K562 (cell line): ENCODE results near the gene HEPACAM2. TPM values are rescaled to one million over a fixed set of nuclear protein-coding genes. Genes with fewer than 3 reads are reported as not detected.

Experiments
- AFF1 ChIP-seq, 2 experiments: fragments of 450-650 bp; IDR thresholded peaks; 2 replicates each; pipeline ENCODE4 v1.6.1; 2018; ENCODE audit warnings: mild to moderate bottlenecking in 2 of 2, low read depth in 1 of 2; ENCODE audit not compliant: partially characterized antibody in 2 of 2
- BACH1 ChIP-seq: fragments of 200-800 bp; sonication (Bioruptor generic); IDR thresholded peaks from 2 replicates; pipeline ENCODE4 v1.6.1; 2016; ENCODE audit warnings: missing genetic modification characterization, missing compliant biosample characterization
- CBX1 ChIP-seq: sonication (generic); IDR thresholded peaks from 2 replicates; pipeline ENCODE4 v1.6.1; 2016; ENCODE audit warnings: antibody characterized with exemption, low read depth, mild to moderate bottlenecking
- DACH1 ChIP-seq: fragments of 450-650 bp; IDR thresholded peaks from 2 replicates; pipeline ENCODE4 v1.6.1; 2018; ENCODE audit not compliant: partially characterized antibody
- E2F3 ChIP-seq: fragments of 250-450 bp; sonication (Bioruptor Pico); IDR thresholded peaks from 2 replicates; pipeline ENCODE4 v1.4.0; 2020; ENCODE audit warnings: mild to moderate bottlenecking
- HCFC1 ChIP-seq: IDR thresholded peaks from 2 replicates; pipeline ENCODE4 v1.6.1; 2012; ENCODE audit warnings: low read depth, low read length, improper control_type of control experiment
- ILK ChIP-seq: fragments of 450-650 bp; IDR thresholded peaks from 2 replicates; pipeline ENCODE4 v1.6.1; 2016; ENCODE audit warnings: missing genetic modification characterization, low read depth, mild to moderate bottlenecking, missing compliant biosample characterization, moderate library complexity, borderline replicate concordance
- MAZ ChIP-seq, 2 experiments: fragments of 450-650 bp in 1 of 2; sonication (generic) in 1 of 2; formaldehyde crosslinking; IDR thresholded peaks in 1 of 2; conservative IDR thresholded peaks in 1 of 2; 2 replicates each; pipeline versions ENCODE4 v1.4.0 to v1.5.0; 2020; ENCODE audit warnings: mild to moderate bottlenecking in 1 of 2, missing genetic modification reagents in 1 of 2
- MECOM ChIP-seq: fragments of 250-450 bp; sonication (Bioruptor Pico); IDR thresholded peaks from 2 replicates; pipeline ENCODE4 v1.8.0; 2022; ENCODE audit warnings: inconsistent platforms
- MTA1 ChIP-seq: fragments of 450-650 bp; IDR thresholded peaks from 2 replicates; pipeline ENCODE4 v1.6.1; 2017; ENCODE audit warnings: borderline replicate concordance
- NFATC3 ChIP-seq: fragments of 450-650 bp; IDR thresholded peaks from 2 replicates; pipeline ENCODE4 v1.6.1; 2017; ENCODE audit warnings: mild to moderate bottlenecking
- ZNF124 ChIP-seq: sonication (generic); formaldehyde crosslinking; IDR thresholded peaks from 2 replicates; pipeline ENCODE4 v1.8.1; 2022; ENCODE audit warnings: missing genetic modification reagents
- ZNF134 ChIP-seq: fragments of 250-450 bp; sonication (Bioruptor Pico); conservative IDR thresholded peaks from 2 replicates; pipeline ENCODE4 v1.4.0; 2020
- ZNF347 ChIP-seq: fragments of 450-650 bp; formaldehyde crosslinking; IDR thresholded peaks from 2 replicates; pipeline ENCODE4 v1.4.0; 2020; ENCODE audit warnings: low read depth, mild to moderate bottlenecking, moderate library complexity
- ZNF354B ChIP-seq: fragments of 250-450 bp; sonication (Bioruptor Pico); IDR thresholded peaks from 2 replicates; pipeline ENCODE4 v1.4.0; 2020
- ZNF766 ChIP-seq: fragments of 200-800 bp; sonication (Bioruptor generic); conservative IDR thresholded peaks from 2 replicates; pipeline ENCODE4 v1.6.1; 2016; ENCODE audit warnings: missing genetic modification characterization, missing compliant biosample characterization
- polyA plus RNA-seq, 8 experiments: library from polyadenylated mRNA; depleted of rRNA in 4 of 8; stranded (reverse) in 5 of 8; unstranded in 3 of 8; fragments of >200 nt; fragmentation: Nextera tagmentation in 2 of 8; fragmentation: Illumina TruSeq in 1 of 8; extraction: Ambion mirVana in 2 of 8; extraction: Trizol in 1 of 8; gene quantifications; 2 replicates each; pipeline versions ENCODE4 v1.2.1 to v1.2.3, GENCODE V29; 2011 to 2014; ENCODE audit warnings: inconsistent platforms in 1 of 8, missing spikeins in 1 of 8
- total RNA-seq, 7 experiments: library from RNA; depleted of rRNA in 6 of 7; stranded (reverse); fragments of >200 nt in 6 of 7; fragmentation: Illumina TruSeq in 2 of 7; extraction: Trizol in 2 of 7; gene quantifications; 2 replicates each; pipeline versions ENCODE4 v1.2.1 to v1.2.3, GENCODE V29; 2011 to 2021; ENCODE audit warnings: low replicate concordance in 1 of 7
- TF ChIP-seq, protein P1 (sequence below), 3 experiments: fragments of 200-800 bp in 1 of 3; fragments of 250-450 bp in 1 of 3; fragments of 450-650 bp in 1 of 3; sonication (Bioruptor Pico) in 1 of 3; sonication (Bioruptor generic) in 1 of 3; formaldehyde crosslinking in 1 of 3; IDR thresholded peaks; 2 replicates each; pipeline versions ENCODE4 v1.6.1 to v1.8.0; 2016 to 2022; ENCODE audit warnings: mild to moderate bottlenecking in 2 of 3, missing genetic modification characterization in 2 of 3, missing compliant biosample characterization in 1 of 3, moderate library complexity in 1 of 3
- TF ChIP-seq, protein P2 (sequence below): fragments of 450-650 bp; IDR thresholded peaks from 2 replicates; pipeline ENCODE4 v1.6.1; 2016; ENCODE audit warnings: missing biosample characterization, missing genetic modification characterization
- TF ChIP-seq, protein P3 (sequence below): fragments of 200-800 bp; sonication (Bioruptor generic); IDR thresholded peaks from 2 replicates; pipeline ENCODE4 v1.6.1; 2017; ENCODE audit warnings: missing genetic modification characterization, missing compliant biosample characterization

The HEPACAM2 gene
- total and polyA plus RNA-seq, 9 of the 15 experiments (the other 6 are each of a cell fraction or from before 2014, with no cell fraction given), result 2.0 to 6.5 (median 3.9) TPM

GRCh38 chr7:93148727-93149126, 77.5 kb downstream of the HEPACAM2 start (continued):
- TF ChIP-seq MTA1 (no peak), E2F3 (CRISPR knock-in tag) (peak; percentile 91), HCFC1 (no peak), BACH1 (peak; percentile 87), MECOM (CRISPR knock-in tag) (peak; percentile 76), CBX1 (no peak), ZNF134 (CRISPR knock-in tag) (peak; percentile 50), ZNF124 (no peak), ZNF766 (CRISPR knock-in tag) (peak; percentile 93), NFATC3 (no peak), MAZ (CRISPR knock-in tag; conservative IDR thresholded peaks at IDR 0.05 in 1 of 2, IDR thresholded peaks at IDR 0.05 in 1 of 2) (peak in 1 of 2 experiments; percentile 58; a peak in 1 of 4 replicates), DACH1 (no peak), AFF1 (IDR thresholded peaks at IDR 0.05; ENCODE audit: low read depth in 1 of 2, partially characterized antibody in 2 of 2) (no peak), ZNF347 (CRISPR knock-in tag) (peak; percentile 84), ZNF354B (0 out of 2 replicates have a peak, but pooled peaks have one; percentile 15), ILK (tag) (peak; percentile 69)
- TF ChIP-seq, protein P1, sequence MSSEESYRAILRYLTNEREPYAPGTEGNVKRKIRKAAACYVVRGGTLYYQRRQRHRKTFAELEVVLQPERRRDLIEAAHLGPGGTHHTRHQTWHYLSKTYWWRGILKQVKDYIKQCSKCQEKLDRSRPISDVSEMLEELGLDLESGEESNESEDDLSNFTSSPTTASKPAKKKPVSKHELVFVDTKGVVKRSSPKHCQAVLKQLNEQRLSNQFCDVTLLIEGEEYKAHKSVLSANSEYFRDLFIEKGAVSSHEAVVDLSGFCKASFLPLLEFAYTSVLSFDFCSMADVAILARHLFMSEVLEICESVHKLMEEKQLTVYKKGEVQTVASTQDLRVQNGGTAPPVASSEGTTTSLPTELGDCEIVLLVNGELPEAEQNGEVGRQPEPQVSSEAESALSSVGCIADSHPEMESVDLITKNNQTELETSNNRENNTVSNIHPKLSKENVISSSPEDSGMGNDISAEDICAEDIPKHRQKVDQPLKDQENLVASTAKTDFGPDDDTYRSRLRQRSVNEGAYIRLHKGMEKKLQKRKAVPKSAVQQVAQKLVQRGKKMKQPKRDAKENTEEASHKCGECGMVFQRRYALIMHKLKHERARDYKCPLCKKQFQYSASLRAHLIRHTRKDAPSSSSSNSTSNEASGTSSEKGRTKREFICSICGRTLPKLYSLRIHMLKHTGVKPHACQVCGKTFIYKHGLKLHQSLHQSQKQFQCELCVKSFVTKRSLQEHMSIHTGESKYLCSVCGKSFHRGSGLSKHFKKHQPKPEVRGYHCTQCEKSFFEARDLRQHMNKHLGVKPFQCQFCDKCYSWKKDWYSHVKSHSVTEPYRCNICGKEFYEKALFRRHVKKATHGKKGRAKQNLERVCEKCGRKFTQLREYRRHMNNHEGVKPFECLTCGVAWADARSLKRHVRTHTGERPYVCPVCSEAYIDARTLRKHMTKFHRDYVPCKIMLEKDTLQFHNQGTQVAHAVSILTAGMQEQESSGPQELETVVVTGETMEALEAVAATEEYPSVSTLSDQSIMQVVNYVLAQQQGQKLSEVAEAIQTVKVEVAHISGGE (CRISPR knock-in tag; IDR thresholded peaks at IDR 0.05), result peak in 1 of 3 experiments; percentile 64; a peak in 2 of 6 replicates
- TF ChIP-seq, protein P2, sequence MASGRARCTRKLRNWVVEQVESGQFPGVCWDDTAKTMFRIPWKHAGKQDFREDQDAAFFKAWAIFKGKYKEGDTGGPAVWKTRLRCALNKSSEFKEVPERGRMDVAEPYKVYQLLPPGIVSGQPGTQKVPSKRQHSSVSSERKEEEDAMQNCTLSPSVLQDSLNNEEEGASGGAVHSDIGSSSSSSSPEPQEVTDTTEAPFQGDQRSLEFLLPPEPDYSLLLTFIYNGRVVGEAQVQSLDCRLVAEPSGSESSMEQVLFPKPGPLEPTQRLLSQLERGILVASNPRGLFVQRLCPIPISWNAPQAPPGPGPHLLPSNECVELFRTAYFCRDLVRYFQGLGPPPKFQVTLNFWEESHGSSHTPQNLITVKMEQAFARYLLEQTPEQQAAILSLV, result peak; percentile 96
- TF ChIP-seq, protein P3, sequence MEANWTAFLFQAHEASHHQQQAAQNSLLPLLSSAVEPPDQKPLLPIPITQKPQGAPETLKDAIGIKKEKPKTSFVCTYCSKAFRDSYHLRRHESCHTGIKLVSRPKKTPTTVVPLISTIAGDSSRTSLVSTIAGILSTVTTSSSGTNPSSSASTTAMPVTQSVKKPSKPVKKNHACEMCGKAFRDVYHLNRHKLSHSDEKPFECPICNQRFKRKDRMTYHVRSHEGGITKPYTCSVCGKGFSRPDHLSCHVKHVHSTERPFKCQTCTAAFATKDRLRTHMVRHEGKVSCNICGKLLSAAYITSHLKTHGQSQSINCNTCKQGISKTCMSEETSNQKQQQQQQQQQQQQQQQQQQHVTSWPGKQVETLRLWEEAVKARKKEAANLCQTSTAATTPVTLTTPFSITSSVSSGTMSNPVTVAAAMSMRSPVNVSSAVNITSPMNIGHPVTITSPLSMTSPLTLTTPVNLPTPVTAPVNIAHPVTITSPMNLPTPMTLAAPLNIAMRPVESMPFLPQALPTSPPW (CRISPR knock-in tag), result no peak
